PFSK-1 (cell line): ENCODE results near the gene ZBTB25.

Experiments
- FOXP2 ChIP-seq: optimal IDR thresholded peaks from 2 replicates; pipeline ENCODE3; 2011; ENCODE audit warnings: borderline replicate concordance, control low read depth, inconsistent platforms; ENCODE audit not compliant: insufficient read depth; ENCODE audit errors: extremely low read length, extremely low read depth
- POLR2AphosphoS5 ChIP-seq: IDR thresholded peaks from 2 replicates; pipeline ENCODE4 v1.6.1; 2012; ENCODE audit warnings: low read depth, mild to moderate bottlenecking, control low read depth, low read length, moderate library complexity
- SIN3A ChIP-seq: IDR thresholded peaks from 2 replicates; pipeline ENCODE4 v1.6.1; 2012; ENCODE audit warnings: mild to moderate bottlenecking, low read length, moderate library complexity, borderline replicate concordance; ENCODE audit not compliant: insufficient read depth
- TAF1 ChIP-seq: IDR thresholded peaks from 2 replicates; pipeline ENCODE4 v1.6.1; 2012; ENCODE audit warnings: low read length, control low read depth, borderline replicate concordance; ENCODE audit not compliant: insufficient read depth
- TF ChIP-seq, protein P1 (sequence below), 2 experiments: IDR thresholded peaks; 2 replicates each; pipeline versions ENCODE4 v1.6.1 to v1.8.0; 2011 to 2012; ENCODE audit warnings: low read depth in 2 of 2, low read length in 2 of 2, control low read depth in 1 of 2, inconsistent platforms in 1 of 2, mild to moderate bottlenecking in 1 of 2, moderate library complexity in 1 of 2; ENCODE audit not compliant: insufficient read depth in 1 of 2

ZBTB25 gene

DNA sequence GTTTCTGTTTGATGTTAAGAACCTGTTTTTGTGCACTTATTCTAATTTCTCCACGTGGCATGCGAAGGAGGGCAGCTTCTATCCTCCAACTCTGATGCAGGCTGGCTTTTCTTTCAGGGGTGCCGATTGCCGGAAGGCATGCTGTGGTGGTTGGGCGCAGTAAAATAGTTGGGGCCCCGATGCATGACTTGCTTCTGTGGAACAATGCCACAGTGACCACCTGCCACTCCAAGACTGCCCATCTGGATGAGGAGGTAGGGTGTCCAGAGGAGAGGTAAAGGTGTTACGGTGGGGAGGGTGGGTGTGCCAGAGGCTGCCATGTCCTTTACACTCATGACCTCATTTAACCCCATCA, 85.9 kb downstream of the ZBTB25 start:
- TF ChIP-seq TAF1, result no peak
- no peak for TF ChIP-seq SIN3A
- TF ChIP-seq, protein P1, sequence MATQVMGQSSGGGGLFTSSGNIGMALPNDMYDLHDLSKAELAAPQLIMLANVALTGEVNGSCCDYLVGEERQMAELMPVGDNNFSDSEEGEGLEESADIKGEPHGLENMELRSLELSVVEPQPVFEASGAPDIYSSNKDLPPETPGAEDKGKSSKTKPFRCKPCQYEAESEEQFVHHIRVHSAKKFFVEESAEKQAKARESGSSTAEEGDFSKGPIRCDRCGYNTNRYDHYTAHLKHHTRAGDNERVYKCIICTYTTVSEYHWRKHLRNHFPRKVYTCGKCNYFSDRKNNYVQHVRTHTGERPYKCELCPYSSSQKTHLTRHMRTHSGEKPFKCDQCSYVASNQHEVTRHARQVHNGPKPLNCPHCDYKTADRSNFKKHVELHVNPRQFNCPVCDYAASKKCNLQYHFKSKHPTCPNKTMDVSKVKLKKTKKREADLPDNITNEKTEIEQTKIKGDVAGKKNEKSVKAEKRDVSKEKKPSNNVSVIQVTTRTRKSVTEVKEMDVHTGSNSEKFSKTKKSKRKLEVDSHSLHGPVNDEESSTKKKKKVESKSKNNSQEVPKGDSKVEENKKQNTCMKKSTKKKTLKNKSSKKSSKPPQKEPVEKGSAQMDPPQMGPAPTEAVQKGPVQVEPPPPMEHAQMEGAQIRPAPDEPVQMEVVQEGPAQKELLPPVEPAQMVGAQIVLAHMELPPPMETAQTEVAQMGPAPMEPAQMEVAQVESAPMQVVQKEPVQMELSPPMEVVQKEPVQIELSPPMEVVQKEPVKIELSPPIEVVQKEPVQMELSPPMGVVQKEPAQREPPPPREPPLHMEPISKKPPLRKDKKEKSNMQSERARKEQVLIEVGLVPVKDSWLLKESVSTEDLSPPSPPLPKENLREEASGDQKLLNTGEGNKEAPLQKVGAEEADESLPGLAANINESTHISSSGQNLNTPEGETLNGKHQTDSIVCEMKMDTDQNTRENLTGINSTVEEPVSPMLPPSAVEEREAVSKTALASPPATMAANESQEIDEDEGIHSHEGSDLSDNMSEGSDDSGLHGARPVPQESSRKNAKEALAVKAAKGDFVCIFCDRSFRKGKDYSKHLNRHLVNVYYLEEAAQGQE (IDR thresholded peaks at IDR 0.05; ENCODE audit: insufficient read depth in 1 of 2, low read depth in 2 of 2, low read length in 2 of 2), result no peak
- TF ChIP-seq FOXP2, result no peak
- TF ChIP-seq POLR2AphosphoS5, result no peak

DNA sequence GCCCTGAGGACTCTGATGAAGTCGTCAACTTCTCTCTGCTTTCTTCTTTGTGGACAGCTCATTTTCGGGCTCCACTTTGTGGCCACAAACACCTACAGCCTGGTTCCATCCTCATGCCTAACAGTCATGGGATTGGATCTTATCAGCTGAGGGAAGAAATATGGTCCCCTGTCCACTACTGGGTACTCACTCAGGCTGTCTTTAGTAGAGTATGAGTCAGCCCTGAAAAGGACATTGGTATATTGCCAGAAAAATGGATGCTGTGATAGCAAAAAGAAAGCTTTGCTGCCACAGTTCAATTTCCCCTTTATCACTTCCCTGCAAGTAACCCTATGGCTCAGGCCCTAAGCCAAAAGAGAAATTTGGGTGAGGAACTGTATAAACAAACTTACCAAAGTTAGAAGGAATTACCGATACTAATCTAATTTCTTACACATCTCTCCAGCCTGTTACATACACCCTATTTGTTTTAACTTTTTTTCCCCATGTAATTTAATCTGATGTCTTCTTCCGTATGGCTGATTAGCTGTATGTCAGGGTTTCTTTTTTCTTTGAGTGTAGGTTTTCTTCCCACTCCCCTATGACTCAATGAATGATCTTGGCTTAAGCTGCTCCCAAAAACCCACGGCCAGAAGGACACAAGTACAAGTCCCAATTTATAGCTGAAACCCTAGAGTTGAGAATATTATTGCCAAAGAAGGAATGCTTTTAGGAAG, 86.4 kb downstream of the ZBTB25 start:
- no peak for TF ChIP-seq TAF1
- no peak for TF ChIP-seq SIN3A
- TF ChIP-seq, protein P1 (IDR thresholded peaks at IDR 0.05; ENCODE audit: insufficient read depth in 1 of 2, low read depth in 2 of 2, low read length in 2 of 2), result no peak
- no peak for TF ChIP-seq FOXP2
- TF ChIP-seq POLR2AphosphoS5, result no peak

DNA sequence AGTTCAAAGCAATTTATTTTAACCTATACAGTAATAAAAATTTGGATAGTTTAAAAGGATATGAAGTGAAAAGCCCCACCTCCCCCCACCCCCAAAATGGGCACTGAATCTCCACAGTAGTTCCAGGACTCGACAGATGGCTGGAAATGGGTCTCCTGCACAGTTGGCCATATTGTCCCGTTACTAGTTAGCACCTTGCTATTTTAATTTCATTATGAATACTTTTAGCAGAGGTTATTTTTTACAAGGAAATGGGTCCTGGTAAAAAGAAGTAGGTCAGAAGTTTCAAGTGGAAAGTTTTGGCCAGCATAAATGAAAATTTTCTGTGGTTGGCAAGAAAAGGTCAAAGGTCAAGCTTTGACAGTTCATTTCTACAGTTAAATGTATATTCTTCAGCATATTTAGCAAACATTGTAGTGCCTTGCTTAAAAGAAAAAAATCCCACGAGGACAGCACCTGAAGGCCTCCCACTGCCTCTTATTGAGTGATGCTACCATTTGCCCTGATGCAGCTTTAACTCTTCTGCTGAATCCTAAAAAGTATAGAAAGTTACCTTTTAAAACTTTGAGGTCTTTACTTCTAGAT, 87.2 kb downstream of the ZBTB25 start:
- TF ChIP-seq FOXP2 (no peak), SIN3A (no peak)
- TF ChIP-seq, protein P1 (IDR thresholded peaks at IDR 0.05; ENCODE audit: insufficient read depth in 1 of 2, low read depth in 2 of 2, low read length in 2 of 2), result no peak

DNA sequence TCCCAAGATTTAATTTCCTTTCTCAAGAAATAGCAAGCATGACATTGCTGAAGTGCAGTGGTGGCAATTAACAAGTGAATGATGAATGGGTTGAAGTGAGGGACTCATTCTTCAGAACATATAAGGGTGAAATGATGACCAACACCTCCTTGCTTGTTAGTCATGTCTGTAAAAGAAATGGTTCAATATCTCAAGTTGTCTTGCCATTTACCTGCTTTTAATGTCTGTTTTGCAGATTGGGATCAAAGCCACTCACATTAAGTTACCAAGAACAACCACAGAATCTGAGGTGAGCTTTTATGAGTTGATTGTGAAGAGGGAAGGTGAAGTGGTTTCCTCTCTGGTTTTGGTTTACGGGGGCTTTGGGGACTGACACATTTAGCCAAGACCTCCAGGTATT, 91.4 kb downstream of the ZBTB25 start:
- TF ChIP-seq FOXP2, result no peak
- no peak for TF ChIP-seq TAF1
- TF ChIP-seq, protein P1 (IDR thresholded peaks at IDR 0.05; ENCODE audit: insufficient read depth in 1 of 2, low read depth in 2 of 2, low read length in 2 of 2), result no peak
- no peak for TF ChIP-seq POLR2AphosphoS5

DNA sequence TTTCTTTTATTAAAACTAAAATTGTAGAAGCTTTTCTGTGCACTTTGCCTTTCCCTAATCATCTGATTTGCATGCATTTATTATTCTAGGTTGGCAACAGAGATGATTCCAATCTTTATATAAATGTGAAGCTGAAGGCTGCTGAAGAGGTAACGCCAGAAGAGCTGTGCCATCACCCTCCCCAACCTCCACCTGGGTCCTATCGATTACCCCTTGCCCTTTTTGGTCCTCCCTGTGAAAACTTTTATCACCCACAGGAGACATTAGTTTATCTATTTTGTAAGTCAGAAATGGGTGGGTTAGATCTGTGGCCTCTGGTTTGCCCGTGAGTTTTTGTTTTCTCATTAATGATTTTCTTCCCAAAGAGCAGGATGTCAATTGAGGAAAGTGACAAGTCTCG, 92.6 kb downstream of the ZBTB25 start:
- TF ChIP-seq FOXP2 (no peak), POLR2AphosphoS5 (no peak), TAF1 (no peak), SIN3A (no peak)
- TF ChIP-seq, protein P1 (IDR thresholded peaks at IDR 0.05; ENCODE audit: insufficient read depth in 1 of 2, low read depth in 2 of 2, low read length in 2 of 2), result no peak
